Measurements from ENCODE around the gene CORO2A.
"Not testable (repeated sequence)": the region's sequence is repeated elsewhere in the genome, so short reads cannot be mapped to it uniquely, and the experiment has no call there.

CORO2A gene

DNA sequence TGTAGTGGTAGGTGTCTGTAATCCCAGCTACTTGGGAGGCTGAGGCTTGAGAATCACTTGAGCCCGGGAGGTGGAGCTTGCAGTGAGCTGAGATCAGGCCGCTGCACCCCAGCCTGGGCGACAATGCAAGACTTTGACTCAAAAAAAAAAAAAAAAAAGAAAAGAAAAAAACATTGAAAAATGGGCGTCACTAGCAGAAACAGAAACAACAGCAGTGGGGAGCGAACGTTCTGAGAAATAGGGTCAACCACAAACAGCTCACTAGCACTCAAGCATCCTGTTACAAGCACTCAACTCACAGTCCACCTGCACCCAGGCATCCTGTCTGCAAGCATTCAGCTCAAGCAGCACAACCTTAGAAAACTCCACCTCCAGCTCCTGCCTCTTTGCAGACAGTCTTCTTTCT is 90.6 kb downstream of the CORO2A start:
- peak; percentile 67 for DNase-seq

GRCh38 chr9:98101416-98101815 is 91.0 kb downstream of the CORO2A start:
- no peak for DNase-seq

- DNase-seq: no peak
Measured at GRCh38 chr9:98100456-98100855, 92.0 kb downstream of the CORO2A start.

DNA sequence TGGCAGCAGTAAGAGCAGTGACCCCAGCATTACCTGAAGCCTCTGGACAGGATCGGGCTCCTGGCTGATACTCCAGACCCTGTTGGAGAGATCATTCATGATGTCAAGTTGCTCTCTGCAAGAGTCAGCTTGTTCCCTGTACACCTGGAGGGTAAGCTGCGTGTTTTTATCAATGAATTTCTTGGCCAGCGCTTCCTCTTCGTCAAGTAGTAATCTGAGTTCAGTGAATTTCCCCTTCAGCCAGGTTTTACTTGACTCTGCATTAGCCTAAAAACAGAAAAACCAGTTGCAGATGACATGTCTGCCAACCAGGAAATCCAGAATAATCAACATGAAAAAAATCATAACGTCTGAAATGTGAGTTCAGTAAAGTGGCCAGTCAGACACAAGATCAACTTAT is 92.5 kb downstream of the CORO2A start:
- no peak for DNase-seq

DNA sequence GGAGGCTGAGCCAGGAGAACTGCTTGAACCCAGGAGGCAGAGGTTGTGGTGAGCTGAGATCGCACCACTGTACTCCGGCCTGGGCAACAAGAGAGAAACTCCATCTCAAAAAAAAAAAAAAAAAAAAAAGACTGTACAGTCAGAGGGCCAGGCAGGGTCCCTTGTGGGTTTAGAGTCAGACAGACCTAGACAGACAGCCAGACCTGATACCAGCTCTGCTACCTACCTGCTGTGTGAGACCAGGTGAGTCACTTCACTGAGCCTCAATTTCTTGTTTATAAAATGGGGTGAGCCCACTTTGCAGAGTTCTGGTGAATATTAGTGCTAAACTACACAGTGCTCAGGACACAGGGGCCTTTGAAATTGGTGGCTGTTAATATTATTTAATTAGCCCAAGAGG is 93.1 kb downstream of the CORO2A start:
- DNase-seq: no peak

- no peak for DNase-seq
Measured at GRCh38 chr9:98097836-98098235, 94.6 kb downstream of the CORO2A start.

DNA sequence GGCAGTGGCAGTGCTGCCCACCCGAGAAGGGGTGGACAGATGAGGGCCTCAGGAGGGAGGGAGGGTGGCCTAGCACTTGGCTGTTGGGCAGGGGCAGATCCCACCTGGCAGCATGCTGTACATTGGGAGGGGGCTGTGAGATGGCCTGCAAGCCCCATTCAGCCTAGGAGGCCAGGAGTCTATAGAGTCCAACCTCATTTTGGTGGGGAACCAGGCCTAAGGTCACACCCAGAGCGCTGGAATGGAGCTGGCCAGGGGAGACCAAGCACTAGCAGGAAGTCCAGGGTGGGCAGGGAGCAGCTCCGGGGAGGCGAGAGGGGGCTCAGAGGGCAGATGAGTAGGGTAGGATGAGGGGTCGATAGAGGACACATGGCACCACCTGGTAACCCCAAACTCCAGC is 96.3 kb downstream of the CORO2A start:
- DNase-seq: no peak

DNA sequence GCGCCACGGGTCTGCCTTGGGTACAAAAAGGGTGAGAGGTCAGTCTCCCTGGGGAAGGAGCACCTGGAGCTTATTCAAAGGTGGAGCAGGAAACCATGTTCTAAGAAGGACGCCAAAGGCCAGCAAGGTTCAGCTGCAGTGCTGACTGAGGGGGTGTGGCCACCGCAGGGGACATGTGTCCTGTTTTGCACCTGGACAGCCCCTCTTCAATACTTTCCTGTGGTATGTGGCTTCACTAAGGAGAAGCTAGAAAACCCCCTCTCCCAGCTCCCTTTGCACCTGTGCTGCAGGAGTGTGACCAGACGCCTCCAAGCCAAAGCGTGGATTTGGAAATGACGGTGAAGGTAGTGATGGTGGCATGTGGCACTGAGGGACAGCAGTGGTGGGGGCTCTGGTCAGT is 97.0 kb downstream of the CORO2A start:
- DNase-seq: no peak

GRCh38 chr9:98094851-98095250 is 97.6 kb downstream of the CORO2A start:
- DNase-seq: no peak

- DNase-seq: no peak
Measured at GRCh38 chr9:98094316-98094715, 98.1 kb downstream of the CORO2A start.

- no peak for DNase-seq
Measured at GRCh38 chr9:98092613-98092931, 99.9 kb downstream of the CORO2A start.

DNA sequence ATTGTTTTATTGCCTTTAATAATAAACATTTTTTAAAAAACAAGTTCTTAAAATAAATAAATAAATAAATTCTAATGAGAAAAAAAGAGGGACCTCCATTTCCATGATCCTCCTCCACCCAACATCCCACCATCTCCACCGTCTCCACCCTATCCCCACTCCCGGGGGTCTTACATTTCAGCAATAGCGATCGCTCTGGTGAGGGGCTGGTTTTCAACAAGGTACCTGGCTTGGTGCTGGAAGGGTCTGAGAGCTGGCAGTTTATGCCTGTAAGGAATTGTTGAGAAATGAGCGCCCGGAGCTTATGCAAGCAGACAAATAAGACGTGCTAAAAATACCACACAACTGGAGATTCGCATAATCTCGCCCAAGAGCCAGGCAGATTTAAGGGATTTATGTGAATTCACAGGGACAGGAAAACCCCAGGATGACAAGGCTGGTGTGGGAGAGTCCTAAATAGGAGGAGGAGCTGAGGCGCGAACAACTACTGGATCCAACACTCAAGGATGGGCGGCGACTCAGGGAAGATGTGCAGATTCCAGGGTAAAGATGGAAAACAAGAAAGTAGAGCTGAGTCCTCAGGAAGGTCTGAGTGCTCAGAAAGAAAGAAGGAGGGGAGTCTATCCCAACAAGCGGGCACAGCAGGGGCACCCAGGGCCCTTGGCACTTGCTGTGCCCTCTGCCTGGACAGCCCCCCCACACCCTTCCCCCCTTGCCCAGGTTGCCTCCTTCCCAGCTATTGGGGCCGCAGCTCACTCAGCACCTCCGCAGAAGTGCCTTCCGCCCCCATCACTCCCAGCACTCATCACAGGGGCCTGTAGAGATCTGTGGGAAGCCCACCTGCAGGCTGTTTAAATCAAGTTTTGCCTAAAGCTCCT is 100.5 kb downstream of the CORO2A start:
- no peak for DNase-seq

DNA sequence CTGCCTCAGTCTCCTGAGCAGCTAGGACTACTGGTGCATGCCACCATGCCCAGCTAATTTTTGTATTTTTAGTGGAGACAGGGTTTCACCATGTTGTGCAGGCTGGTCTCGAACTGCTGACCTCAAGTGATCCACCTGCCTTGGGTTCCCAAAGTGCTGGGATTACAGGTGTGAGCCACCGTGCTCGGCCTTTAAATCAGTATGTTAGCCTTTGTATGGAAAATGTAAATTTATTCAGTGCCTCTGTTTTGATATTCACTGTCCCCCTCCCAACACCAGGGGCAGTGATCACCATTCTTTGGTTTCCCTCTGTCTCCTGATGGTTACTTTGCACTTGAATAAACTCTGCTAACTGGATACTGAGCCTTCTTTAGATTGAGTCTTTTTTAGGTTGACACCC is 101.8 kb downstream of the CORO2A start:
- not testable (repeated sequence) for DNase-seq

GRCh38 chr9:98087420-98088354 is 104.8 kb downstream of the CORO2A start:
- DNase-seq: no peak

DNA sequence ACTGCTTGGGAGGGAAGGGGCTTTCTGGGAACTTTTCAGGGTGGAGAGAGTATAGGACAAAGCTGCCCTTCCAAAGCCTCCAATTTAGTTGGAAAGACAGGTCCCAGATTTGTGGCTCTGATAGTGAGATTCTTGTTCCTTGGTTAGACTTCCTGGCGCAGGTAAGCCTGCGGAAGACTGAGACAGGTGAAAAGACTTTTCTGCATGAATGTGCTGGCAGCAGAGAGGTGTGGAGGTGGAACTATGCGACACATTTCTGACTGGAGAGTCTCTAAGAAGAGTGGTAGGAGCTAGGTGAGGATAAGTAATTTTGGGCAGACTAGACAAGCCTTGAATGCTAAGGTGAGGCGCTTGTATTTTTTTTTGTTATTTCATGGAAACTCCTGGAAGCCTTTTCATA is 106.0 kb downstream of the CORO2A start:
- DNase-seq: no peak

GRCh38 chr9:98085944-98086343 is 106.5 kb downstream of the CORO2A start:
- DNase-seq: no peak

DNA sequence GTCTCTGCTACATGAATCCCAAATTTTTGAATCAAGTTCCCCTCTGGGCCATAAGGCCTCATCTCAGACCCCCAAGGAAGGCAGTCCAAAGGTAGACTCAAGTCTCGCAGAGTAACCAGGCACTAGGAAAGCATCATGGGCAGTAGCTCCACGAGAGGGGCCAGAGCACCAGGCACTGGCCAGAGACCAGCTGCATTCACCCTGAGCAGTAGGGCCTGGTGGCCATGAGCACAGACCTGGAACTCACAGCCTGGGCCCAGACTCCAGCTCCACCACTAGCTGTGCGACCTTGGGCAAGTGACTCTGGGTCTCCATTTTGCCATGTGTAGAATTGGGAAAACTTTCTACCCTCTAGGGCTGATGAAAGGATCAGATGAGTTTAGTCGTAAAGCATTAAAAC is 107.4 kb downstream of the CORO2A start:
- no peak for DNase-seq

GRCh38 chr9:98084396-98084795 is 108.0 kb downstream of the CORO2A start:
- no peak for DNase-seq

DNA sequence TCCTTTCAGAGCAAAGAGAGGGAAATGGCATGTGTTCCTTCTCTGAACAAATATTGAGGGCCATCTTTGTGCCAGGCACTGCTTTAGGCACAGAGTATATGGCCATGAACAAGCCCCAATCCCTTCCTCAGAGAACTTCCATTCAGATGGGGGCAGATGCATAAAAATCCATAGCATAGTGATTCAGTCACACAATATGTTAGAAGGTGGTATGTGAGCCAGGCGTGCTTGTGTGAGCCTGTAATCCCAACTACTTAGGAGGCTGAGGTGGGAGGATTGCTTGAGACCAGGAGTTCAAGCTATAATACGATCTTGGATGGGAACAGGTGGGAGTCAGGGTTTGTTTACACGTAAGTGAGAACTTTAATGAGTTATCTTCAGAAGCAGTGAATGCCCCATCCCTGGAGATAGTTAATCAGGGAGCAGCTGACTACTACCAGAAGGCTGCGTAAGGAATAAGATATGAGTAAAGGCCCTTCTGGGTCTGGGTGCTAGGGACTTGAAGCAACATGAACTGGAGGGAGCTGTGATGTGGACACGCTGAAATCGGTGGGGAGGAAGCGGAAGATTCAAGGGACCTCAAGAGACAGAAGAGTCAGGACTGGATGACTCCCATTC is 108.8 kb downstream of the CORO2A start:
- no peak for DNase-seq

- no peak for DNase-seq
Measured at GRCh38 chr9:98083061-98083501, 109.4 kb downstream of the CORO2A start.

DNA sequence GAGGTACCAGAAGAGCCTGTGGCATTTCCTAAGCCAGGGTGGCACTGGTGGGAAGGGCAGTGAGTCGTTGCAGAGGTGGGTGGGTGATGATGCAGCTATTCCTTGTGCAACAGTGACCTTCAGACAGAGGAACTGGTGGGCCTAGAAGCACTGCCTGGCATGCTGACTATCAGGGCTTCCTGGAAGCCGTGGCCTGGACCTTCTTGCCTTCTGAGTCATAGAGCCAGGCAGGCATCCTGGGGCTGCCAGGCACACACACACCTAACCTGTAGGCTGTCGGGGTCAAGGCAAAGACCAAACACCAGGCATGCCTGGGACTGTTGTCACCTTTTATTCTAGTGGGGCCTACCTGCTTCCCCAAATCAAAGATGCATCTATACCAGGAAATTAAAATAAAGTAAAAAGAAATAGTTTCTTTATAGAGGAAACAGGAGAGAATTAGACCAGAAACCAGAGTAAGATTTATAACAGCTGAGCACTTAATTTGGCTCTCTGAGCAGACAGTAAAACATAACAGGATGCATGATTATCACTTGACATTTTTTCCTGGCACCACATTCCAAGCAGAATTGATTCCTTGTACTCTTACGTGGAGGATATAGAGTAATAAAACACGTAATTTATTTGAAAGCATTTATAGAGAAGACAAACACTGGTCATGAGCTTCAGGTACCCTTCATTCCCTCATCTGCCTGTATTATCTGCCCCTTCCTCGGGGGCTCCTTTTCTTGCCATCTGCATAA is 110.8 kb downstream of the CORO2A start:
- no peak for DNase-seq

- no peak for DNase-seq
Measured at GRCh38 chr9:98080780-98081179, 111.7 kb downstream of the CORO2A start.

DNA sequence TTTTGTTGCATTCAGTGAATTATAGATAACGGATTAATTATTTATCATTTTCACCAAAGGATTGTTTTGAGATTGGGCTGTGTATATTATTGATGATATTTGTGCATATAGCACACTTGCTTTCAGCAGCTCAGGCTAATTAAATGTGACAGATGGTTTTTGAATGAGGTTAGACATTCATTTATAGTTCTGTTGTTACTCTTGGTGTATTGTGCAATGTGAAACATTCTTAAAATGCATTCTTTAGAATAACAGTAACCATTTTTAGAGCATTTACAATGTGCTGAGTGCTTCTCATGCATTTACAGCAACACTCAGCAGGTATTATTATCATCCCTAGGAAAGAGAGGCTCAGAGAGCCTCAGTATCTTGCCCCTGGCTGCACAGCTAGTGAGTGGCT is 112.1 kb downstream of the CORO2A start:
- DNase-seq: no peak
